ENCODE measurements around the gene CEACAM21.

Gene CEACAM21

GRCh38 chr19:41575998-41576397, at the start of gene CEACAM21:
TSS of gene CEACAM21 (plus strand) at chr19:41576166. CDS start at chr19:41576275, 109 bp downstream.
- ChIA-PET CTCF (interaction anchor here (0.9 to 1.3 kb wide), 3 partner anchors 12 to 127 kb away, joined by 3 to 4 read pairs (median 3); no protein-coding TSS in a partner anchor), POLR2A (ENCODE audit: low non-redundant PET) (no interaction called here)
- no peak for DNase-seq (ENCODE audit: low spot score)
- no peak within 1 kb of the TSS for H3K27ac ChIP-seq
- no peak for TF ChIP-seq CTCF (conservative IDR thresholded peaks at IDR 0.05; ENCODE audit: low read depth)

GRCh38 chr19:41527089-41527488, 48.9 kb upstream of the CEACAM21 start:
- ChIA-PET POLR2A (ENCODE audit: low non-redundant PET) (no interaction called here), CTCF (no interaction called here)
- TF ChIP-seq CTCF (conservative IDR thresholded peaks at IDR 0.05; ENCODE audit: low read depth), result no peak
- no peak for DNase-seq (ENCODE audit: low spot score)
- H3K27ac ChIP-seq, result no peak overlapping the region

GRCh38 chr19:41528106-41528505, 47.9 kb upstream of the CEACAM21 start:
- no peak overlapping the region for H3K27ac ChIP-seq
- DNase-seq (ENCODE audit: low spot score), result no peak
- TF ChIP-seq CTCF (conservative IDR thresholded peaks at IDR 0.05; ENCODE audit: low read depth), result no peak
- ChIA-PET POLR2A (ENCODE audit: low non-redundant PET) (no interaction called here), CTCF (interaction anchor here (0.6 kb wide), 1 partner anchor 104 kb away, joined by 3 read pairs; no protein-coding TSS in a partner anchor)

- TF ChIP-seq CTCF (conservative IDR thresholded peaks at IDR 0.05; ENCODE audit: low read depth), result no peak
- ChIA-PET CTCF (no interaction called here), POLR2A (ENCODE audit: low non-redundant PET) (interaction anchor here (0.6 kb wide), 1 partner anchor 1703 kb away, joined by 6 read pairs; no protein-coding TSS in a partner anchor)
- DNase-seq (ENCODE audit: low spot score), result no peak
- no peak overlapping the region for H3K27ac ChIP-seq
Measured at GRCh38 chr19:41529484-41530183, 46.3 kb upstream of the CEACAM21 start.

GRCh38 chr19:41530184-41530534, 45.8 kb upstream of the CEACAM21 start:
- ChIA-PET POLR2A (ENCODE audit: low non-redundant PET) (no interaction called here), CTCF (no interaction called here)
- H3K27ac ChIP-seq, result no peak overlapping the region
- DNase-seq (ENCODE audit: low spot score), result no peak
- TF ChIP-seq CTCF (conservative IDR thresholded peaks at IDR 0.05; ENCODE audit: low read depth), result no peak

- no peak for TF ChIP-seq CTCF (conservative IDR thresholded peaks at IDR 0.05; ENCODE audit: low read depth)
- POLR2A ChIA-PET (ENCODE audit: low non-redundant PET), result interaction anchor here (0.7 kb wide), 1 partner anchor 751 kb away, joined by 3 read pairs; no protein-coding TSS in a partner anchor
- DNase-seq (ENCODE audit: low spot score), result no peak
- no peak overlapping the region for H3K27ac ChIP-seq
- CTCF ChIA-PET, result no interaction called here
Measured at GRCh38 chr19:41530761-41531301, 45.1 kb upstream of the CEACAM21 start.

Measured in RWPE1 (cell line).